Measurements from ENCODE around the gene CPT1C.

Gene CPT1C

DNA sequence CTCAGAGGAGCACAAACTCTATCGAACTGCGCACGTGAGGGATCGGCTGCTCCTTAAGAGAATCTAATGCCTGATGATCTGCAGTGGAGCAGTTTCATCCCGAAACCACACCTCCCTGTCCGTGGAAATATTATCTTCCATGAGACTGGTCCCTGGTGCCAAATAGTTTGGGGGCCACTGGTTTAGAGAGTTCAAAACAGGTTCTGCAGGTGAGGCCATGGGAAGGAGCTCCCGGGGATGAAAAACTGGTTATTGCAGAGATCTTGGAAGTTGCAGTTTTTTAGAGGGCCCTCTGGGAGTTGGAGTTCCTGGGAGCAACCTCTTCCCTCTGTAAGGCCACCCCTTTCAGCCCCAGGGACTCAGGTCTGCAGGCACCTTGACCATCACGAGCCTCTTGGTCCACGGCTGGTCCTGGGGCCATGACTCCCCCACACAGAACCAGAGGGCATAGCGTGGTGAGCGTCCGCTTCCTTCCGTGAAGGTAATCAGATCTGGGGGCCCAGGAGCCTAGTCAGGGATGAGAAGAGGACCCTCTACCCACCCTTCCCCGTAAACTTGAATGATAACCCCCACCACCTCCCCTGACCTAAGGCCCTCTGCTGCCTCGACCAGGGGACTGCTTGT lies 30.5 kb upstream of the CPT1C start:
- no peak for DNase-seq (ENCODE audit: low read depth)

DNA sequence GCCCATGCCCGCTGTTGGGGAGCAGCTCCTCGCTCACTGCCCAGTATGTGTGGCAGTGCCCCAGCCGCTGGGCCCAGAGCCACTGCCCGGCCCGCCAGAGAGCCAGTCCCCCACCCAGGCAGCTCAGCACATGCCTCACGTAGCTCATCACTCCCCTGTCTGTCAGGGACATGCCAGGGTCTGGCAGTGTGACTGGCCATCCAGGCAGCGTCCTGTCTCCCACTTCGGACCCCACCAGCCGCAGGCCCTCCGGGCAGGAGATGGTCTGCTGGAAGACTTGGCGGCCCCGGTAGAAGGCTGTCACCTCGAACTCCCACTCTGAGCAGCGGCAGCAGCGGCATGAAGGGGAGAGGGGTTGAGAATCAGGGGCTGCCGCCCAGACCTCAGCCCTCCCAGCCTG lies 28.9 kb upstream of the CPT1C start:
- DNase-seq (ENCODE audit: low read depth), result no peak

- no peak for DNase-seq (ENCODE audit: low read depth)
Measured at GRCh38 chr19:49663224-49663623, 27.7 kb upstream of the CPT1C start.

DNA sequence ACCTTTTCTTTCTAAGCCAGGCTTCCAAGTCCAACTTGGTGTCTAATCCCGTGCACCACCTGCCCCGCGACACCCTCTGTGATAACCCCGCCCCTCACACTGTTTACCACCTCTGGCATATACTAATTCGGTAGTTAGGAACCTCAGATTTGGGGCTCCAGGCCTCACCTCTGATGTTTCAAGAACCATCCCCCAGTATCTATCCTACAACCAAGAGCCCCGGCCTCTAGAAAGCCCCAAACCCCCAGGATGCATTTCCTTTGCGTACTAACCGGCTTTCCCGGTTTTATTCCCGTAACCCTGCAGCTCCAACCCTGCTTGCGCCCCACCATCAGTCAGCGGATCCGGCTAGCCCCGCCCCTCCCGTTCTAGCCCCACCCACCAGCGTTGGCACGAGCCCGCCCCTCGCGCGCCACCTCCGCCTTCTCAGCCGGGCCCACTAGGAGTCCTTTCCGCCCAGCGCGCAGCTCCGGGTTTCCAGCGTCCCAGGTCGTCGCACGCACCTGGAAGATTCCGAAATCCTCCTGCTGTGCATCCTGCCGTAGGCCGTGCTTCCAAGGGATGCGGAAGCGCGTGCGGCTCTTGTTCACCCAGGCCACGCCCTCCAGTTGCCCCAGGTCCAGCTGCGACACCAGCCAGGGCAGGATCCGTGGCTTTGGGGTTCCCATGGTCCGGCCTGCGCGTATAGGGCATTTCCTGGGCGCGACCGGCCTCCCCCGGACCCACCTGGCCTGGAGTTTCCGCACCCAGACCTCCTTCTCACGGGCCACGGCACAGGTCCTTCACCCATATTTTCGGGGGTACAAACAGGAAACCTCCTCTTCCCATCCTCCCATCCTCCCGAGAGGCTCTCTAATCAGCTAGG lies 26.5 kb upstream of the CPT1C start:
- peak; percentile 82 for DNase-seq (ENCODE audit: low read depth)

- no peak for DNase-seq (ENCODE audit: low read depth)
Measured at GRCh38 chr19:49665036-49665350, 25.9 kb upstream of the CPT1C start.

DNA sequence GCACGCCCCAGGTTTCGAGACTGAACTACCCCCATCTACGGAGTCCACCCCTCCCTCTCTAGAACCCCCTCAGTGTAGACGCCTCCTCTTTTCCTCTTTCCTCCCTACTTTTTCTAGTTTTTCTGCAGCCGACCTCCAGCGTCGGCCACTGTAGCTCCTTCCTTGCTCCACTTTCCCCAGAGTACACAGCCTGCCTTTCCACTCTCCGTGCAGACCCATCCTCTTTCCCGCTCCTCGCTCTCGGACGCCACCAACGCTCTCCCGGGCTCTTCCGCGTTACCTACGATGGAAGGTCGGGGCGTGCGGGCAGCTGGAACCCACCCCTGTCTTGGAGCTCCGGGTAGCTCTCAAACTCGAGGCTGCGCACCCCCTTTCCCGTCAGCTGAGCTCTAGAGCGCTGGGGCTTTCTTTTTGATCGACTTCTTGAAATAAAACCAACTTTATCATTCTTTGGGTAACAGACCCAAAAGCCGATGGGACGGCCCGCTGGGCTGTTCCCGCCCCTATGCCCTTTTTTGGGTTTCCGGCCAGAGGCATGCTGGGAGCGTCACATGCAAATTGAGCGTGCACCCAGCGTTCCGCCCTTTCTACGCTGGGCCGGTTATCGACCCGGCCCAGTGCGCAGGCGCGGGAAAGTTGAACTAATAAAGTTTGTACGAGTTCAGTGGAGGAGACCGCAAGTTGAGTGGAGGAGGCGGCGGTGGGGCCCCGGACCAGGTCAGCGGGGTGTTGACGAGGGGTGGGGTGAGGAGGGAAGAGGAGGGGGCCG lies 25.4 kb upstream of the CPT1C start, which contains the start of the genes BCL2L12 and IRF3:
BCL2L12 (plus strand) TSS at position 583 of the 769 bp plus-strand sequence. CDS start 760 bp downstream, outside the sequence.
IRF3 (minus strand) TSS at position 507 of the 769 bp plus-strand sequence. CDS start 1,019 bp downstream, outside the sequence.
- peak; percentile 97 for DNase-seq (ENCODE audit: low read depth)

DNA sequence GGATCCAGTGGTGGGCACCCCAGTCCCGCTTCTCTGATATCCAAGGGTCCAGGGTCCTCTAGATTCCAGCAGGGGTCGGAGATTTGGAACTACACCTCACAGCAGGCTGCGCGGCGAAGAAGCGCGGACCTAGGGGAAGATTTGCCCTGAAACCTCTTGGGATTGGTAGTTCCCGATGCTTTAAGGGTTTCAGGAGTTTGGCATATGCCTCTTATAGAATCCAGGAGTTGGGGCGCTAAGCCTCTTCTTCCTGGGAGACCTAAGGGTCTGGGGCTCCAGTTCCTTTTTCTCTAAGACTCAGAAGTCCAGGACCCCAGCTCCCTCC lies 24.8 kb upstream of the CPT1C start:
- no peak for DNase-seq (ENCODE audit: low read depth)

DNA sequence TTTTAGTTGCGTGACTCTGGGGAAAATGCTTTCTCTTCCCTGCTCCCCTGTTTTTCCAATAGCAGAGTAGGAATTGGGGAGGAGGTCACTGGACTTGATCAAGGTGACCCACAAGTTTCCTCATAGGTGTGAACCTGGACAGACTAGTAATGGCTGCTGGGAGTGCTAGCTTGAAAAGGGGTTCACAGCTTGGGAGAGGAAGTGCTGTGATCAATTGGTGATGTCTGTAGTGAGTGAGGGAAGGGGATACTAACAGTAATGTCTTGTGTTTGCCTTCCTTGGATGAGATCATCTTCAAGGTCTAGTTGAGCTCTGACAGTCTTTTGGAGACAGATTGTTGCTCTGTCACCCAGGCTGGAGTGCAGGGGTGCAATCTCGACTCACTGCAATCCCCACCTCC lies 23.4 kb upstream of the CPT1C start:
- DNase-seq (ENCODE audit: low read depth), result no peak

- no peak for DNase-seq (ENCODE audit: low read depth)
Measured at GRCh38 chr19:49669516-49669915, 21.4 kb upstream of the CPT1C start.

- peak; percentile 50 for DNase-seq (ENCODE audit: low read depth)
Measured at GRCh38 chr19:49672131-49672919, 18.6 kb upstream of the CPT1C start.

DNA sequence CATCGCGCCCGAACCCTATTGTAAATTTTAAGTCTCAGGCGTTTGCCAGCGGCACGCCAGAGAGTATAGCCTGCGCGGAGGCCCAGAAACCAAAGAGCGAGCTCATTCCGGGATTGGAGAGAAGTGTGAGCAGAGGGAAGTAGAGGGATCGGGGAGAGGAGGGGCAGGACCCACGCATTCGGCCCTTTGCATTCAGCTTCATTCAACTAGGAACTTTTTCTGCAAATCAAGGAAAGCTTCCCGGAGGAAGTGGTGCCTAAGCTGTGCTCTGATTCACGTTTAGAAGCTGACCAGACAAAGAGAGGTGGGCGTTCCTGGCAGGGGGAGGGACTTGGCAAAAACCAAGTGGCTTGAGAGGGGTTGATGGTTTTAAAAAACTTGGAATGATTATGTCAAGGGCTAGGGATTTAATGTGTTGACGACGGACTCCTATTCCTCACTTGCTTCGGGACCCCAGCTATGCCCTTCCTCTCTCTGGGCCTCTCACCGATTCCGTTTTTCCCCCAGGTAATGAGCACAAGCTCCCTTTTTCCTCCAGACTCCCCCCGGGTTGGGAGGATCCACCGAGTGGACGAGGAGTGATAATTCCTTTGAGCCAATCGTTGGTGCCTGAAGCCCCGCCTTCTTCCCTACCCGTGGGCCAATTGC lies 14.7 kb upstream of the CPT1C start:
- peak; percentile 32 for DNase-seq (ENCODE audit: low read depth)

DNA sequence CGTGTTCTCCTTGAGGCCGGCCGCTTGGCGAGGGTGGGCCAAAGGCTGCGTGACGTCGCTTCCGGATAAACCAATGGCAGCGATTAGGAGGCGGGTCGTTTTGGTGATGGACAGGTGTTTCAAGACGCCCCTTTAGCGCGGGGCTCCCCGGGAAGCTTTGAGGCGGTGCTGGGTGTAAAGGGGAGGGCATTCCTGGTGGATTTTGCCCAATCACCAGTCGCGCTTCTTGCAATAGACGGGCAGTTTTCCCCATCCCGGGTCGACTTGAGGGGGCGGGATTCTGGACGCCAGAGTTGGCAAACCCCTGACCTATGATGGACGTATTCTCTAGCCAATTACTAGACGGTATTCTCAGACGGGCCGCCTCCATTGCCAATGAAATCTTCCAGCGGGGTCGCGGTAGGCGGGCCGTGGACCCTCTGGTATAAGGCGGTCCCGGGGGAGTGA lies 14.1 kb upstream of the CPT1C start:
- peak; percentile 98 for DNase-seq (ENCODE audit: low read depth)

GRCh38 chr19:49677231-49677900 lies 13.6 kb upstream of the CPT1C start, which contains the start of gene PRMT1:
Gene PRMT1 (plus strand): TSS chr19:49677271. CDS start chr19:49677281, 10 bp downstream.
- peak; percentile 42 for DNase-seq (ENCODE audit: low read depth)

DNA sequence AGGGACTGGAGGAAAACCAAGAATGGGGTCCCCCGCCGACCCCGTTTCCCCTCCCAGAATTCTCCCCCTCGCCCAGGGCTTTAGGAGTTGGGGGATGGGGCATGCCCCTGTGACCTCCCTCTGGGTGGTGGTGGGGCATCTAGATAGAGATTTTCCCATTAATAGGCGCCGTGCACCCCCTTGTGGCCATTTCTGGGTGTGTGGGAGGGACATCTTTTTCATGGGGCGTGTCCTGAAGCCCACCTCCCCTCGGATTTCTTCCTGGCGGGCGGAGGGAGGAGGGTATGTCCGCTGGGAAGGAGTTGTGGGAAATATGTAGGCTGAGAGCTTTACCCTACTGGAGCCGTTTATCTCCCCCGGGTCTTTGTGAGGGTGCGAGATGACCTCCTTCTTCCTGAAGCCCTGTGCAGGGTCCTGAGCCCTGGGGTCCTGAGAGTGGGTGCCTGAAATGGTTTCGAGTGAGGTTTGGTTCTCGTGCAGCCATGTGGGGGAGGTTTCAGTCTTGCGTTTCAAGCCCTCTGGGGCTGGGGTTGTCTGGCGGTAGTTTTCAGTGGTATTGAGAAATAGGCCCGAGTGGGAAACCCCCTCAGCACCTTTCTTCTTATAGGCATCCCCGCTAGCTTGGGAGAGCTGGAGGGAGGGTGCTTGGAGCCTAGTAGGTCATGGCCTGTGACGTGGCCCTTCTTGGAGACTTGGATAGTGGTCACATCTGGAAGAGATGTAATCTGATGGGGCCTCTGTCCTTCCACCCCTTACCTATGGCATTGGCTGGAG lies 12.8 kb upstream of the CPT1C start:
- DNase-seq (ENCODE audit: low read depth), result peak; percentile 67

GRCh38 chr19:49678985-49679770 lies 11.7 kb upstream of the CPT1C start:
- no peak for DNase-seq (ENCODE audit: low read depth)

GRCh38 chr19:49679771-49680413 lies 11.0 kb upstream of the CPT1C start:
- DNase-seq (ENCODE audit: low read depth), result no peak

DNA sequence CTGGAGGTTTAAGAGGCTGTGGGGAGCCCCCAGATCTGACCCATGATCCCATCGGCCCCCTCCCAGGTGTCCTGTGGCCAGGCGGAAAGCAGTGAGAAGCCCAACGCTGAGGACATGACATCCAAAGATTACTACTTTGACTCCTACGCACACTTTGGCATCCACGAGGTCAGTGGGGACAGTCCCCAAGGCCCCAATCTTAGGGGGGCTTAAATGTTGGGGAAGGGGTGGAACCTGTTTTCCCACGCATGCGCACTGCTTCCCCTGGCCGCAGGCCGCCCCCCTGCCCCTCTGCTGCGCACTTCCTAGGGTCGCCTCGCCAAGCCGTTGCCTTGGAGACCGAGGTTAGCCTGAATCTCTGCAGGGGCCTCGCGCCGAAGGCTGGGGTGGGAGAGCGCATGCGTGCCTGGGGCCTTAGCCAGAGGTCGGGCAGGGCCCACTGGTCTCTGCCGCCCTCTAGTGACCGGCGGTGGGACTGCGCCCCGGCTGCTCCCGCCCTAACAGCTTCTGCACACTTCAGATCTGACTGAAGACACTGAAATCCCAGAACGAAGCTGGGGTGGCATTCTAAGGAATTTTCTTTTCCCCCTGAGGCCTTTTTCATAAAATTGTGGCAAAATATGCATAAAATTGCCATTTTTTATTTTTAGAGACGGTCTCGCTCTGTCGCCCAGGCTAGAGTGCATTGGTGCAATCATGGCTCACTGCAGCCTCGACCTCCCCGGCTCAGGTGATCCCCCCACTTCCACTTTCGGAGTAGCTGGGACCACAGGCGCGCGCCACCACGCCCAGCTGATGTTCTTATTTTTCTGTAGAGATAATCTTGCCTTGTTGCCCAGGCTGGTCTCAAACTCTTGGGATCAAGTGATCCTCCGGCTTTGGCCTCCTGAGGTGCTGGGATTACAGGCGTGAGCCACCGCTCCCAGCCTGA lies 10.2 kb upstream of the CPT1C start:
- peak; percentile 79 for DNase-seq (ENCODE audit: low read depth)

All from T-helper 22 cell (primary cell).